Natural killer cell (primary cell): ENCODE data around the gene DENND1C. TPM values are rescaled to one million over a fixed set of nuclear protein-coding genes. Genes with fewer than 3 reads are reported as not detected.

ENCODE experiments used
- ATAC-seq, 3 donors: fragments of 150-1000 bp in 2 of 3; fragments of 200-7000 bp in 1 of 3; cut with Tn5 transposase; 1 replicate in 1 of 3; 2 replicates in 2 of 3; pipeline ENCODE4 v1.10.0; 2021; ENCODE audit warnings: mild to moderate bottlenecking in 2 of 3, moderate library complexity in 2 of 3
- DNase-seq, 2 donors: peaks; one replicate each; pipeline versions ENCODE4 v3.0.0 to v3.0.0-alpha.2; 2013 to 2021; ENCODE audit warnings: mixed read lengths in 1 of 2
- H3K27ac ChIP-seq: one replicate; pipeline ENCODE4 v1.5.1; 2013; ENCODE audit warnings: mild to moderate bottlenecking, low read length
- H3K27me3 ChIP-seq: one replicate; pipeline ENCODE4 v1.6.1; 2013; ENCODE audit warnings: low read length; ENCODE audit not compliant: control insufficient read depth, insufficient read depth
- H3K36me3 ChIP-seq: one replicate; pipeline ENCODE4 v1.6.1; 2013; ENCODE audit warnings: low read length; ENCODE audit not compliant: control insufficient read depth, insufficient read depth
- H3K4me1 ChIP-seq: one replicate; pipeline ENCODE4 v1.6.1; 2013; ENCODE audit warnings: low read length; ENCODE audit not compliant: control insufficient read depth, insufficient read depth
- H3K4me3 ChIP-seq: one replicate; pipeline ENCODE4 v1.5.1; 2013; ENCODE audit warnings: low read length
- H3K9me3 ChIP-seq: one replicate; pipeline ENCODE4 v1.6.1; 2013; ENCODE audit warnings: low read length; ENCODE audit not compliant: control insufficient read depth, insufficient read depth
- H3K27ac Mint-ChIP-seq, 2 donors: one replicate each; pipeline ENCODE4 v1.8.0; 2022; ENCODE audit warnings: mild to moderate bottlenecking in 2 of 2, mixed read lengths in 2 of 2, moderate library complexity in 1 of 2
- H3K27me3 Mint-ChIP-seq, 2 donors: one replicate each; pipeline ENCODE4 v1.8.0; 2022; ENCODE audit warnings: low read depth in 2 of 2, mixed read lengths in 2 of 2
- H3K36me3 Mint-ChIP-seq: one replicate; pipeline ENCODE4 v1.8.0; 2022; ENCODE audit warnings: mixed read lengths
- H3K4me1 Mint-ChIP-seq, 2 donors: one replicate each; pipeline ENCODE4 v1.8.0; 2022; ENCODE audit warnings: mixed read lengths in 2 of 2
- H3K4me3 Mint-ChIP-seq: one replicate; pipeline ENCODE4 v1.8.0; 2022; ENCODE audit warnings: mild to moderate bottlenecking, moderate library complexity, mixed read lengths
- H3K9me3 Mint-ChIP-seq, 2 donors: one replicate each; pipeline ENCODE4 v1.8.0; 2022; ENCODE audit warnings: mixed read lengths in 2 of 2
- WGBS: methylation state at CpG from one replicate; pipeline ENCODE4 v1.1.7; 2013; ENCODE audit warnings: missing lambda C conversion rate; ENCODE audit not compliant: insufficient coverage; 5-methylcytosine and 5-hydroxymethylcytosine counted together
- intact Hi-C: fragments of 100-400 bp; cut with micrococcal nuclease; formaldehyde crosslinking; loops from one replicate; pipeline ENCODE4 v1.14.2; 2022
- total RNA-seq, 4 donors: library from RNA; stranded (reverse); fragments of 120-200 nt in 1 of 4; gene quantifications; one replicate each; pipeline versions ENCODE4 v1.2.3 to v1.2.4, GENCODE V29; 2013 to 2022
- TF ChIP-seq, protein P1 (sequence below): fragments of 200-600 bp; IDR thresholded peaks from one replicate; pipeline ENCODE4 v1.8.0; 2022; ENCODE audit warnings: antibody characterized with exemption

Gene DENND1C
- total RNA-seq, 3 donors from 2014 or later (not counting 1 experiment from before 2014, with no cell fraction given): 175 to 197 (median 188) TPM

GRCh38 chr19:6519289-6519688 is 37.7 kb upstream of the DENND1C start:
- peaks cover 34 to 45% of the 10 kb centered on the region in 2 donors for H3K4me1 Mint-ChIP-seq
- H3K9me3 Mint-ChIP-seq: no peaks in the 10 kb centered on the region
- H3K36me3 ChIP-seq: no peaks in the 10 kb centered on the region
- H3K27me3 Mint-ChIP-seq: no peaks in the 10 kb centered on the region
- H3K4me1 ChIP-seq: peaks cover 46% of the 10 kb centered on the region
- no peak overlapping the region for H3K27ac Mint-ChIP-seq
- no peaks in the 10 kb centered on the region for H3K36me3 Mint-ChIP-seq
- intact Hi-C loops: loop anchor here (5.0 kb wide), 1 partner anchor 218 kb away; the partner anchor contains the start of genes GPR108 and TRIP10
- WGBS: 70% methylated on average over 2 of the region's 2 CpGs
- H3K4me3 ChIP-seq: no peak overlapping the region
- H3K9me3 ChIP-seq: no peaks in the 10 kb centered on the region
- no peak overlapping the region for H3K27ac ChIP-seq
- TF ChIP-seq, protein P1, sequence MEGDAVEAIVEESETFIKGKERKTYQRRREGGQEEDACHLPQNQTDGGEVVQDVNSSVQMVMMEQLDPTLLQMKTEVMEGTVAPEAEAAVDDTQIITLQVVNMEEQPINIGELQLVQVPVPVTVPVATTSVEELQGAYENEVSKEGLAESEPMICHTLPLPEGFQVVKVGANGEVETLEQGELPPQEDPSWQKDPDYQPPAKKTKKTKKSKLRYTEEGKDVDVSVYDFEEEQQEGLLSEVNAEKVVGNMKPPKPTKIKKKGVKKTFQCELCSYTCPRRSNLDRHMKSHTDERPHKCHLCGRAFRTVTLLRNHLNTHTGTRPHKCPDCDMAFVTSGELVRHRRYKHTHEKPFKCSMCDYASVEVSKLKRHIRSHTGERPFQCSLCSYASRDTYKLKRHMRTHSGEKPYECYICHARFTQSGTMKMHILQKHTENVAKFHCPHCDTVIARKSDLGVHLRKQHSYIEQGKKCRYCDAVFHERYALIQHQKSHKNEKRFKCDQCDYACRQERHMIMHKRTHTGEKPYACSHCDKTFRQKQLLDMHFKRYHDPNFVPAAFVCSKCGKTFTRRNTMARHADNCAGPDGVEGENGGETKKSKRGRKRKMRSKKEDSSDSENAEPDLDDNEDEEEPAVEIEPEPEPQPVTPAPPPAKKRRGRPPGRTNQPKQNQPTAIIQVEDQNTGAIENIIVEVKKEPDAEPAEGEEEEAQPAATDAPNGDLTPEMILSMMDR: no peak
- no peak for ATAC-seq
- DNase-seq: no peak
- H3K4me3 Mint-ChIP-seq: no peak overlapping the region
- no peaks in the 10 kb centered on the region for H3K27me3 ChIP-seq

- Mint-ChIP-seq H3K36me3 (no peaks in the 10 kb centered on the region), H3K9me3 (no peaks in the 10 kb centered on the region), H3K4me3 (peak overlapping the region; percentile 54), H3K27ac (peak overlapping the region; percentile 67 to 97), H3K4me1 (peaks cover 34 to 45% of the 10 kb centered on the region in 2 donors), H3K27me3 (no peaks in the 10 kb centered on the region)
- no peaks in the 10 kb centered on the region for H3K27me3 ChIP-seq
- H3K36me3 ChIP-seq: no peaks in the 10 kb centered on the region
- peak in 1 of 3 donors; percentile 22 for ATAC-seq
- no peak overlapping the region for H3K4me3 ChIP-seq
- no peaks in the 10 kb centered on the region for H3K9me3 ChIP-seq
- TF ChIP-seq, protein P1: no peak
- intact Hi-C loops: loop anchor here (5.0 kb wide), 1 partner anchor 219 kb away; the partner anchor contains the start of genes GPR108 and TRIP10
- H3K4me1 ChIP-seq: peaks cover 46% of the 10 kb centered on the region
- H3K27ac ChIP-seq: peak overlapping the region; percentile 10
- 21% methylated on average over 14 of the region's 14 CpGs for WGBS
- peak in 1 of 2 donors; percentile 59 for DNase-seq
Observed at GRCh38 chr19:6518145-6518911, 36.7 kb upstream of the DENND1C start.

DNA sequence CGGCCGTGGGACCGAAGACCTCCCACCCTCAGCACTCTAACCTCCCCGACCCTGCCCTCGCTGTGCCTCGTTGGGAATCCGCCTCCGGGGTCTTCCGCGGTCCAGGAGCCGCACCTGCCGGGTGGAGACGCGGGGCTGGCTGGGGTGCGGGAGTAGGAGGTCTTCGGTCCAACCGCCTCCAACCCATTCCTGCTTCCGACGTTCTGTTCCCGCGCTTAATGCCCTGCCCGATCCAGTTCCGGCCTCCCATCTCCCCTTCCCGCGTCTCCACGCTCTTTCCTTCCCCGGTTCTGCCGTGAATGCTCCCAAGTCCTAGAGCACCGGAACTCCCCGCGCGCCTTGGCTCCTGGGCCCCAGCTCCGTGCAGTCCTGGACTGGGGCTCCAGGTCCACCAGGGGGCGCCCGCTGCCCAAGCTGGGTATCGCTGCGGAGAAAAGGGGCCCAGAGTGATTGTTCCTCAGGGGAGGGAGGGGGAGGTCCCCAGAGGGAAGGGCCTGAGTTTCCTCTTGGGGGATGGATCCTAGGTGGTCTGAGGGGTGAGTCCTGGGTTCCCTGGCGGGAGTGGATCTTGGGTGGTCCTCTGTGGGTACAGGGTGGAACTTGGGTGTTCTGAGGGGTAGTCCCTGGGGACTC is 35.2 kb upstream of the DENND1C start:
- peaks cover 36% of the 10 kb centered on the region for H3K4me1 ChIP-seq
- H3K9me3 ChIP-seq: no peaks in the 10 kb centered on the region
- H3K27me3 Mint-ChIP-seq: no peaks in the 10 kb centered on the region
- DNase-seq (peak; percentile 93 to 94), ATAC-seq (peak; percentile 84 to 89 (median 86))
- no peaks in the 10 kb centered on the region for H3K36me3 ChIP-seq
- H3K27ac Mint-ChIP-seq: peak overlapping the region; percentile 67 to 97
- intact Hi-C loops: loop anchor here (1.0 to 5.0 kb wide), 3 partner anchors 116 to 347 kb away; partner anchors contain the start of genes GPR108 and TRIP10
- no peaks in the 10 kb centered on the region for H3K9me3 Mint-ChIP-seq
- no peaks in the 10 kb centered on the region for H3K36me3 Mint-ChIP-seq
- H3K27me3 ChIP-seq: no peaks in the 10 kb centered on the region
- under 1% methylated on average over 38 of the region's 38 CpGs for WGBS
- H3K4me3 ChIP-seq: peak overlapping the region; percentile 89
- H3K4me1 Mint-ChIP-seq: peaks cover 29 to 36% of the 10 kb centered on the region in 2 donors
- TF ChIP-seq, protein P1: peak; percentile 92
- peak overlapping the region; percentile 95 for H3K4me3 Mint-ChIP-seq
- H3K27ac ChIP-seq: no peak overlapping the region
